ENCODE data around the gene CALN1. TPM values are rescaled to one million over a fixed set of nuclear protein-coding genes. Genes with fewer than 3 reads are reported as not detected.

The CALN1 gene
- total RNA-seq, 1 donor from 2014 or later: 0.17 TPM

DNA sequence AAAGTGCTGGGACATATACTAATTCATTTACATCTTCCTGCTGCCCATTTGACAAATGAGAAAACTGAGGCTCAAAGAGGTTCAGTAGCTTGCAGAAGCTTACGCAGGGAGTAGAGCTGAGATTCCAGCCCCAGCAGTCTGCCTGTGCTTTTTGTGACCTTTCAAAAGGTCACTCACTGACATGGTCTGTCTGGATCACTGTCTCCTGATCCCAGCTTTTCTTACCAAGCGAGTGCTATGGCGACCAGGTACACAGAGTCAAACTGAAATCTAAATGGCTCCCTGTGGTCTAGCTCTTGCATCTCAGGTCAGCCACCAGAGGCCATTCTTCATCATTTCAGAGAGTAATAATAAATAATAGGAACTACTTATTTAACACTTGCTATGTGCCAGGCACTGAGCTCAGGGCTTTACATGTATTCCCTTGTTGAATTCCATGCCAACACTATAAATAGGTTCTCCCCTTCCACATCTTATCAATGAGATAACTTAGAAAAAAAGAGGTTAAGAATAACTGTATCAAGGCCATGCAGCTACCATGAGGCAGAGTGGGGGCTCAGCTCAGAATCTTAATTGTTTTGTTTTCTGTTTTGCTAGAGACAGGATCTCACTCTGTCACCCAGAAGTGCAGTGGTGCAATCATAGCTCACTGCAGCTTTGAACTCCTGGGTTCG, 381.0 kb downstream of the CALN1 start:
- DNase-seq: no peak

DNA sequence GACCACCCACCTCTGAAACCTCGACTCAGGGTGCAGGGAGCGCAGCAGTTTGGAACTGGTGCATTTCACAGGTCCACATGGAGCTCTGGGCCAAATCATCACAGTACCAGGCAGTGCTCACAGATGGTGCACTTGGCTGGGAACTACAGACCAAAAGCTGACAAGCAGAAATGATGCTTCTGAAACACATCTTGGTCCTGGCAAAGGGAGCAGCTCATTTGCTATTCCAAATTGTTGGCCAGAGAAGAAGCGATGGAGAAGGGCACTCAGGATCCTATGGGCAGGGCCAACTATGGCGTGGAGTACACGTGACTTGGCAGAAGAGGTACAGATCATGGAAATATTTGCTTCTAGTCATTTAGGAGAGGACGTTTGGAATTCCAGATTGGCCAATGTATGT, 383.9 kb downstream of the CALN1 start:
- DNase-seq: no peak

DNA sequence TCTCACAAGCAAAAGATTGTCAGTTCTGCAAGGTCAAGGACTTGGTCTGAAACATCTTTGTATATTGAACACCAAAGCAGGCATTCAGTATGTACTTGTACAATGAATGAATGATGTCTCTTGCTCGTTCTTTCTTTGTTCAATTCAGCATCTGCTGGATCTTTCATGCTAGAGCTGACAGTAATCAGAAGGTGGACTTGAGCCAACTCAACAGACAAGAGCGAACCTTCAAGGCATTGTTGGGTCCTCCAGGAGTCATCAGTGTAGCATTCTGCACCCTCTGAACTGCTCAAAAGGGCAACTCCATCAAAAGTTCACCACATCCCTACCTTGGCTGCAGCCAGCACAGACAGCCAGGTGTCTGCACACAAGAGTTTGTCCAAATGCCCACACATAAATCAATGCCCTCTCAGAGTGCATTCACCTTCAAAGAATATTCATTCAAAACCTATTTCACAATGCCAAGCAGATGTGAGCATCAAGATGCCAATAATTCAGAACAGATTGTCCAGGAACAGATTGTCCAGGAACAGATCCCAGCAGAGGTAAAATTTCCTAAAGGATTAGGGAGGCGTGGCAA, 386.7 kb downstream of the CALN1 start:
- DNase-seq: no peak

DNA sequence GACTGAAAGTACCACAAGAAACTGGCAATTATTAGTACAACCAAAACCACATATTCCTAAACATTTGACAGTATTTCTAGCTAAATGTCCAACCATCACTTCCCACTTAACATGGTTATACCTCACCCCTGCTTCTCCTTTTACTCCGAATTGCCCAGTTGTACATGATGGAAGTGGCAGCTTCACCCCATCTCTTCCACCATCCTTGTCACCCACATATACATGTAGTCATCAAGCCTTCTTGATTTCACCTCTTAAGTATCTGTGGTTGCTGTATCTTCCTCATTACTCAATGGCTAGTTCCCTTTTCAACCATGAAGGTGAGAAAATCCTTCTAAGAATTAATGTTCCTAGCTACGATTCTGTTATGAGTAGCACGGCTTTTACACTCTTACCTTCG, 388.2 kb downstream of the CALN1 start:
- DNase-seq: no peak

DNA sequence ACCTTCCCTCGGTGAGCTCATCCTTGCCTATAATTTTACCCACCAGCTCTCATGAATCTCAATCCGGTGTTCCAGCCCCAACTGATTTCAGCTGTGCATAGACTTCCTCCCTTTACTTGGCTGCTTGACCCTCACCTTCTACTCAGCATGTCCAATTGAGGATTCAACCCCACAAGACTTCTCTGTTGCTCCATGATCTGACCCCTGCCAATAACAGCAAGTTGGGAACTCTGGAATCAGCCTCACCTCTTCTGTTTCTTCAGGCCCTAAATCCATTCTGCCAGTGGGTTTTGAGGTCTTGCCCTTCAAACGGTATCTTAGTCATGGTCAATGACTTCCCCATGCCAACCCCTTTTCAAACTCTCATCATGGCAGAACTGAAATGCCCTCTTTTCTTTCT, 390.4 kb downstream of the CALN1 start:
- DNase-seq: no peak

DNA sequence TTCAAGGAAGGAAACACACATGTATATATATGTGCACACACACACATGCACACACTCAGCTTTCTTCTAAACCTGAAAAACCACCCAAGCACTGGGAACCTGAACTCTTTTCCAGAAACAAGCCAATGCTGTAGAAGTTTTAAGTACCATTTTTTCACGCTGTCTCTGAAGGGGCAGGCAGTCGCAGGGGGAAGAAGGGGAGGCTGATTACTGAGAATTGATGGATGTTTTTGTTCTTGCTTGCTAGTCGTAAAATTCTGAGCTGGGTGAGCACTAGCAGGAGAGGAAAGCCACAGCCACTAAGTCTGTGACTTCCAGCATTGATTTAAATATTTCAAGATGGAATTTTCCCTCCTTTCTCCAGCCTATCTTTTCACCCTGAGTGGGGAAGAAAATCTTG, 391.8 kb downstream of the CALN1 start:
- DNase-seq: no peak

DNA sequence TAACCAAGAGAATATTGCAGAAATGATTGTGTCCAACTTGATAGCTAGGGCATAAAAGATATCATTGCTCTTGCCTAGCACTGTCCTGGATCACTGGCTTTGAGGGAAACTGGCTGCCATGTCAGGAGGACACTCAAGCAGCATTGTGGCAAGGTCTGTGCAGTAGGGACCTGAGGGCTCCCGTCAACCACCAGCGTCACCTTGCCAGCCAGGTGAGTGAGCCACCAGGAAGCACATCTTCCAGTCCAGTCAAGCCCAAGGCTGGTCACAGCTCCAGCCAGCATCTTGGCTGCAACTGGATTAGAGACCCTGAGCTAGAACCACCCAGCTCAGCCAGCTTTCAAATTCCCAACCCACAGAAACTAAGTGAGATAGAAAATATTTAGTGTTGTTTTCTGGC, 392.7 kb downstream of the CALN1 start:
- DNase-seq: no peak

DNA sequence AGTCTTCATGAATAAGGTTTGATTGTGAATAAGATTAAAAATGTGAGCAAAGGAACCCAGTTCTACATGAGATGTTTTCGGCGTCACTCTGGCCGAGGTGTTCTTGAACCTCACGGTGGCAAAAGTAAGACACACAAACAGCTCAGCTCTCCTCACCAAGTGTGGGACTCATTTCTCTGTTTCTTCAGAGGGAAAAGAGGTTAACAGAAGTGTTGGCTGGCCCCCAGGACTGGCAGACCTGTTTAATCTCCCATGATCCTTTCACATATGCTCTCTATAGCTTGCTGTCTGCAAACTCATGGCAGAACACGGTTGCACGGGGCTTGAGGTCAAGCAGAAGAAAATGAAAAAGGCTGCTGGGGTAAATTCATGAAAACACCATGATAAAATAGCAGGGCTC, 394.4 kb downstream of the CALN1 start:
- no peak for DNase-seq

DNA sequence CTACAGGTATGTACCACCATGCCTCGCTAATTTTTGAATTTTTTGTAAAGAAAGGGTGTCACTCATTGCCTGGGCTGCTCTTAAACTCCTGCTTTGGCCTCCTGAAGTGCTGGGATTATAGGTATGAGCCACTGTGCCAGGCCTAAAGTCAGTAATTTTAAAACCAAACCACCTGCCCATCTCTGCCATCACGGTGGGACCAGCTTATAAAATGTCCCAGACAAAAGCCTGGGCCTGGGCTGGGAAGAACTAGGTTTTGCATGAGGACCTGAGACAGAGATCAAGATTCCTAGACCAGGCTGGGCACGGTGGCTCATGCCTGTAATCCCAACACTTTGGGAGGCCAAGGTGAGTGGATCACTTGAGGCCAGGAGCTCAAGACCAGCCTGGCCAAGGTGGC, 395.6 kb downstream of the CALN1 start:
- no peak for DNase-seq

DNA sequence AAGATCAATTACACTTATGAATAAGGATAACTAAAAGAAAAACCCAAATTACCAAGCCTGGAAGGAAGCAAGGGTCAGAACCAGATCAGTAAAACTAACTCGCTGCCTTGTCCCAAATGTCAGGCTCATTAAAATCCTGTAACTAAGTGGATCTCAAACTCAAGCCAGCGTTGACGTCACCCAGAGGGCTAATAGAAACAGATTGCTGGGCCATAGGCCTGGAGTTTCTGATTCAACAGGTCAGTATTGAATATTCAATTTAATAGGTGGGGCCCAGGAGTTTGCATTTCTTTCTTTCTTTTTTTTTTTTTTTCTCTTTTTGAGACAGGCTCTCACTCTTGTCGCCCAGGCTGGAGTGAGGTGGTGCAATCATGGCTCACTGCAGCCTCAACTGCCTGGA, 397.0 kb downstream of the CALN1 start:
- DNase-seq: no peak

DNA sequence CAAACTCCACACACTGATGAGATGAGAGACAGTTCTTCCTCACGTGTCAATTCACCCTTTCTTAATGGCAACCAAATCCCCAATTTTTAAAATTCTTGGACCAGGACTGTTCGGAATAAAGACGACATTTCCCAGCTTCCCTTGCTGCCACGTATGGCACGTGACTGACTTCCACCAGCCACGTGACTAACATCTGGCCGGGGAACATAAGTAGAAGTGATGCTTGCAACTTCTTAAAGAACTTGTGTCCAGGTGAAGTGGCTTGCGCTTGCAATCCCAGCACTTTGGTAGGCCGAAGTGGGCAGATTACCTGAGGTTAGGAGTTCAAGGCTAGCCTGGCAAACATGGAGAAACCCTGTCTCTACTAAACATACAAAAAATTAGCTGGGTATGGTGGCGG, 405.1 kb downstream of the CALN1 start:
- DNase-seq: no peak

DNA sequence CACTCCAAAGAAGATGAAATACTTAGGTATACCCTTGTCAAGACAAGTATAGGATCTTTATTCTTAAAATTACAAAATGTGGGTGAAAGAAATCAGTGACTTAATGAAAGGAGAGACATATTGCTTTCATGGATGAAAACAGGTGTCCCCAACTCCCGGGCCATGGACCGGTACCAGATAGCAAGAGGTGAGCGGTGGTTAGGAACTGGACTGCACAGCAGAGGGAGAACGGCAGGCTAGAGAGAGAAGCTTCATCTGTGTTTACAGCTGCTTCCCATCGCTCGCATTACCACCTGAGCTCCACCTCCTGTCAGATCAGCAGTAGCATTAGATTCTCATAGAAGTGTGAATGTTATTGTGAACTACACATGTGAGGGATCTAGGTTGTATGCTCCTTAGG, 408.9 kb downstream of the CALN1 start:
- DNase-seq: no peak

DNA sequence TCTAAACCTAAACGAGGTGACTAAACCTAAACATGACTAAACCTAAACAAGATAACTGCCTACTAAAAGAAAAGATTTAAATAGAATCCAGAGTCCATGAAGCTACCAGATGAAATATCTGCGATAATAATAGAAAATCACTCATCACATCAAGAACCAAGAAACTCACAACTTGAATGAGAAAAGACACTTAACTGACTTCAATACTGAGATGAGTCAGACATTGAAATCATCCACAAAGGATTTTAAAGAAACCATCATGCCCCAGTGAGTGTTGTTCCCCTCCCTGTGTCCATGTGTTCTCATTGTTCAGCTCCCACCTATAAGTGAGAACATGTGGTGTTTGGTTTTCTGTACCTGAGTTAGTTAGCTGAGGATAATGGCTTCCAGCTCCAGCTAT, 416.0 kb downstream of the CALN1 start:
- no peak for DNase-seq

DNA sequence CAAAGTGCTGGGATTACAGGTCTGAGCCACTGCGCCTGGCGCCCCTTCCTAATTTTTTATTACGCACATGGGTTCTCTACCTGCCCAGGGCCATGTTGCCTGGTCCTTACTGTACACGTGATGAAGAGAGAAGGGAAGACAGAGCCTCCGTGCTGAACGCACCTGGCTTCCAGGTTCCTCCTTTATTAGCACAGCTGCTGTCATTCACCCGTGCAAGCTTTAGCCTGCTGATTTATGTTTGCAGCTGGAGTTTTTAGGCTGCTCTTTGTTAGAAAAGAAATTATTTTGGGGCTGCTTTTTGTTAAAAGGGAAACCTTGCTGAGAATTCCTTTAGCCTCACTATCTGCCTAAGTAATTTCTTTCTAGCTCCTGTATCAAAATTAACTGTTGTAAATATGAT, 417.0 kb downstream of the CALN1 start:
- no peak for DNase-seq

DNA sequence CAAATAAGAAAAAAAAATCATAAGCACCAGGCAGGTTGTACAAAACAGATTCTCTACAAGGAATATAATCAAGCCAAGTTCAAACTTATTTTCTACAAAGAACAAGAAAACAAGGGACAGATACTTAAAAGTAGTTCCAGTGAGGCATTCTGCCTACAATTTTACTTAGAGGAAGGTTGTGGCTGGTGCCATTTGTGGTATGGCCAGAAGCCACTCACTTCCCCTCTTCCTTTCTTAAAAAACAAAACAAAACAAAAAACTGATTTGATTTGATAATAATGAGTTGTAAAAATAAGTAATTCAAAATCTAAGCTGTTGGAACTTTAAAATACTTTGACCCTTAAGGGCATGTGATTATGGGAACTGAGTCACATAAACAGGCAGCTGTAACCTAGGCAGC, 420.6 kb downstream of the CALN1 start:
- no peak for DNase-seq

DNA sequence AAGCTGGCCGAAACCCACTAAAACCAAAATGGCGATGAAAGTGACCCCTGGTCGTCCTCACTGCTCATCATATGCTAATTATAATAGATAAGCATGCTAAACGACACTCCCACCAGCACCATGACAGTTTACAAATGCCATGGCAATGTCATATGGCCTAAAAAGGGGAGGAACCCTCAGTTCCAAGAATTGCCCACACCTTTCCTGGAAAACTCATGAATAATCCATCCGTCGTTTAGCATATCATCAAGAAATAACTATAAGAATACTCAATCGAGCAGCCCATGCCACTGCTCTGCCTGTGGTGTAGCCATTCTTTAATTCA, 422.0 kb downstream of the CALN1 start:
- DNase-seq: no peak

DNA sequence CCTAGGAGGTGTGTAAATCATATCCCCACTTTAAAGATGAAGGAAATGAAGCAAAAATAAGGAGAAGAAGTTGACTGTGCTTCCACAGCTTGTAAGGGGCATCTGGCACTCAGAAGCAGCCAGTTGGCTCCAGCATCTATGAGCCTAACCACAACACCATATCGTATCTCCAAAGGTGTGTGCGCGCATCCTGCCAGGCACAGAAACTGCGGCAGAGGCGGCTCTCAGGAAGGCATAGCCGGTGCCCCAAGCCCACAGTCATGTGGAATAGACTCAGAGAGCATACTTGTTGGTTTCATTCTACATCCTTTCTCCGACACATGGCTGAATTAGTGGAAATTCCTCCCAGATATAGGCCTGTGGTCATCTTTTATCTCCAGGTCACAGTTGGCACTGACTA, 423.9 kb downstream of the CALN1 start:
- DNase-seq: no peak

DNA sequence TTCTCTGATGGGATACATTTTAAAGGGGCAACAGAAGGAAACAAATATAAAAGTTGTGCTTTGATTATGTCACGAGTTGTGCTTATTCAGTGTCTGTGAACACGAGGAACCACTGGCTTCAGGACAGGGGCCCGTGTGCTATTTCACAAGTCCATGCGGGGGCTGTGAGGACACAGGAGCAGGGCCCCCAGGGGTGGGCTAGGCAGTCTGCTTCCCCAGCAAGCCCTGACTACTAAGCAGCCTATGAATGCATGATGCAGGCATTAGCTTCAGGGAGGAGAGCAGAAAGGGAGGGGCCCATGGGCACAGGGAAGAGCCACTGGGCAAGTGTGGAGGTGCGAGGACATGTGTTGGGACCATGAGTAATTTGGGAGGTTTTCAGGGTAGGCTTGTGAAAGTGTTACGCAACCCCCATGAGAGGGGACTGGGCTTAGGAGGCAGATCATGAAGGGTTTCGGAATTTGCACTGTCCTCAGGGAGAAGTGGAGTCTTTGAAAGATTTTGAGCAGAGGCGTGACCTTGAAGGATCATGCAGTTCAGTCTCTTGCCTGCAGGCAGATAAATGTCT, 424.9 kb downstream of the CALN1 start:
- DNase-seq: no peak

DNA sequence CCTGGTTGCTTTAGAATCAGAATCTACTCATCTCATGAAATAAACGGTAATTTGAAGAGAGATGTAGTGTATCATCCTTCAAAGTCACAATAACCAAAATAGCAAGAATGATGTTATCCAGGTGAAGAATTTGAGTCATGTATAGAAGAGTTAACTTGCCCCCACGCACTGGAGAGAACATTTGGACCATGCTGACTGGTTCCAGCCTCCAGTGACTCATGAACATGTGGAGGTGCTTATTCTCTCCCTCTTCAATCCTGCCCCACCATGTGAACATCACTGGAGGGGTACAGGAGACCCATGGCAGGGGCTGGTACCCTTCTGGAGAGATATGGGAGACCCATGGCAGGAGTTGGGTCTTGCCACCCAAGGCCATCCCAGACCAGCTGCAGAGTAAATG, 427.8 kb downstream of the CALN1 start:
- DNase-seq: no peak

DNA sequence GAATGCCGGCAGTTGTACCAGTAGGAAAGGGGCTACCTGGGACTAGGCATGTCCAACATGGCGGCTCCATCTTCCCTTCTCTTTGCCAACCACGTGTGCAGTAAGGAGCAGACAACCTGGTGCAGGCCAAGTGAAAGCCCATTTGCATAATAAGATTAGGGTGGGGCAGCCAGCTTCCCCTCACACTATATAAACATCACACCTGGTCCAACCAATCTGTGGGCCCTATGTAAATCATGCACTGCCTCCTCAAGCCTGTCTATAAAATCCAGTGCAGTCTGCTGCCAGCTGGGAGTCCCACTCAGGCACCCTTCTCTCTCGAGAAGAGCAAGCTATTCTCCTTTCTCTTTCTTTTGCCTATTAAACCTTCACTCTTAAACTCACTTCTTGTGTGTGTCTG, 429.3 kb downstream of the CALN1 start:
- no peak for DNase-seq

DNA sequence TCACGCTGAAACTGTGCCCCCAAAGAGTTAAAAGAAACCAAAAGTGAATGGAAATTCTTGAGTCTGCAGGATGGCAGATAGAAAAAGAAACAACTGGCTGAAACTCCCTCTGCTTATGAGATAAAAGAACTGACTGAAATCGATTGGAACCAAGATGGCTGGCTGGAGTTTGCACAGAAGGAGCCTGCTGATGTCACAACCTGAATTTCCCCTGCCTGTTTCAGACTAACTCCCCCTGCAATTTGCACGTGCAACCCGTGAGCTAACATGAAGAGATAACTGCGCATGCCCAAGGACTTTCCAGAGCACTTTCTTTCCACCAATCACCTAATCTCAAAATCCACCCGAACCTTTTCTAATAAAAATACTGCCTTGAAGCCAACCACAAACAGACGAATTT, 435.5 kb downstream of the CALN1 start:
- no peak for DNase-seq

DNA sequence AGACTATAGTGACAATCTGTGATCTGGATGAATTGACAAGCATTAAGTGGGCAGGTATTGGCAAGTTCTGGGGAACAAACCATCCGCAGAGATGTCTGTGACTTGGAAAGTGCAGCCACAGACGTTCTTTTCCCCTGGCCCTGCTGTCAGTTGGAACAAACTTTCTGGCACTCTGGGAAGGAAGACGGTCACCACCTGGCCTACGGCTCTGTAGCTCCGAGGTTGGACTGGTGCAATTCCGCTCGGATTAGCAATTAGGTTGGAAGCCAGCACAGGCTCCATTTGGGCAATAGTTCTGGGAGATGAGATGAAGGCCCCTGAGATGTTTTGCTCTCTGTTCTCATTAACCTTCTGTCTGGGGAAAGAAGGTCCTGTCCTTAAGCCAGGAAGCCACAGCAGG, 437.5 kb downstream of the CALN1 start:
- DNase-seq: no peak

DNA sequence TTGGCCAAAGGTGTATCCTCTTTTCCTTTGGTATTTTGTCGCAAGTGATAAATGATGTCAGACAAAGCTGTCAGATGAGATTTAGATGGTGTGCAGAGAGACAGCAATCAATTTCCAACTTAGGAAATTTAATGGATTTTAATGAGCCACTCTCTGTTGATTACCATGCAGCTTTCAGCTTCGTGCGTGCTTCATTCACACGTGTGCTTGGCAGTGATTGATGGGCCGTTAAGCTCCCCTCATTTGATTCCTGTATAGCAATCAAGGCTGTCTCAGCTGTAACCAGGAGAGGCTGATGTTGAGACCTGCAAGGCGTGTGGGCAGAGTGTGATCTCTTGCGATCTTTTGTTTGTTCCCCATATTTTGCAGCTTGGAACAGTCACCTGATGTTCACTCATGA, 439.6 kb downstream of the CALN1 start:
- DNase-seq: no peak

DNA sequence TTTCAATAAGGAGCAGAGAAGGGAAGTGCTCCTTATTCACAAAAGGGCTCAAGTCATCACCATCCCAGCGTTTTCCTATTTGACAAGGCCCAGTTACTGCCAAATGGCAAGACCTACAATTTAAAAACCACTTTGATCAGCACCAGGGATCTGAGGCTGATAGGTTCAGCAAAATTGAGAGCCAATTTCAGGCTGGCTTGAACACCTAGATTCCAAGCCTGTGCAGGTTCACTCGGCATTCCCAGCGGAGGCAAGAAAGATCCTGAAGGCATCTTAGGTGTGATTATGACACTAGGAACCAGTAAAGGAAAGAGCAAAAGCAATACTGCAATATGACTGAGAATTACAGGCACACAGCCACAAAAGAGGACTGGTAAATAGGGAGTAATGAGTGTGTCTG, 441.4 kb downstream of the CALN1 start:
- no peak for DNase-seq

DNA sequence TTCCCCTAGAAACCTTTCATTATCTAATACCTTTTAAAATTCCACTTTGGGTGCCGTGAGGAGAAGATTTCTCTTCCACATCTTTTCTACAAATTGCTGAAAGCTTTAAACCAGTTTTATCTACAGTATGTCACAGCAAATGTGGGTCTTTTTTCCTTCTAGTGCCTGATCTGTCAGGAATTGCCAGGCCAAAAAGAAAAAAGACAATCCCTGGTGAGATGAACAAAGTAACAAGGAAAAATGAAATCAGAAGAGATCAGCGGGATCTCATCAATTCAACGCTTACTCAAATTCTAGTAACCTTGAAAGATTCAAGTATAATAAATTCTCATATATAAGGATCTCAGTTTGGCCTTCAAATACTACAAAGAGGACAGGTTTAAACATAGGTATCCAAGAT, 449.5 kb downstream of the CALN1 start:
- no peak for DNase-seq

All from dermis blood vessel endothelial cell (primary cell).